GM19043 (cell line): Measurements from ENCODE around the gene TEX13D.
A peak's percentile ranks its signal among the peaks of the same experiment; 100 is the strongest.
"Not testable (repeated sequence)": the region's sequence is repeated elsewhere in the genome, so short reads cannot be mapped to it uniquely, and the experiment has no call there.

Experiments
- ATAC-seq: cut with Tn5 transposase; IDR thresholded peaks from one replicate; pipeline ENCODE4 v1.9.1; 2021; ENCODE audit warnings: low read depth; ENCODE audit not compliant: unreplicated experiment

The TEX13D gene

GRCh38 chrX:124332481-124333424, at the start of gene TEX13D:
Gene TEX13D (plus strand): TSS chrX:124332660. CDS start chrX:124332918, 258 bp downstream.
- ATAC-seq: no peak

- no peak for ATAC-seq
Observed at GRCh38 chrX:124289443-124289842, 43.0 kb upstream of the TEX13D start.

GRCh38 chrX:124293810-124294209, 38.6 kb upstream of the TEX13D start:
- no peak for ATAC-seq

- ATAC-seq: not testable (repeated sequence)
Observed at GRCh38 chrX:124299323-124299722, 33.1 kb upstream of the TEX13D start.

GRCh38 chrX:124300405-124300804, 32.1 kb upstream of the TEX13D start:
- ATAC-seq: no peak

- no peak for ATAC-seq
Observed at GRCh38 chrX:124307253-124307907, 25.1 kb upstream of the TEX13D start.

- no peak for ATAC-seq
Observed at GRCh38 chrX:124325732-124326131, 6.7 kb upstream of the TEX13D start.

GRCh38 chrX:124328765-124329164, 3.7 kb upstream of the TEX13D start:
- no peak for ATAC-seq

GRCh38 chrX:124333862-124334261, 1.4 kb downstream of the TEX13D start:
- ATAC-seq: no peak

- ATAC-seq: not testable (repeated sequence)
Observed at GRCh38 chrX:124334555-124334954, 2.1 kb downstream of the TEX13D start.

GRCh38 chrX:124335598-124335997, 3.1 kb downstream of the TEX13D start:
- no peak for ATAC-seq

- ATAC-seq: no peak
Observed at GRCh38 chrX:124337916-124338315, 5.5 kb downstream of the TEX13D start.

- ATAC-seq: no peak
Observed at GRCh38 chrX:124338733-124339514, 6.5 kb downstream of the TEX13D start.

GRCh38 chrX:124341396-124342132, 9.1 kb downstream of the TEX13D start:
- no peak for ATAC-seq

GRCh38 chrX:124342174-124342867, 9.9 kb downstream of the TEX13D start:
- ATAC-seq: no peak

- no peak for ATAC-seq
Observed at GRCh38 chrX:124343016-124343415, 10.6 kb downstream of the TEX13D start.

- ATAC-seq: peak; percentile 67
Observed at GRCh38 chrX:124344246-124344645, 11.8 kb downstream of the TEX13D start.

GRCh38 chrX:124346117-124346876, 13.8 kb downstream of the TEX13D start, which contains the start of gene SH2D1A:
Gene SH2D1A (plus strand): TSS chrX:124346563. CDS start chrX:124346643, 80 bp downstream.
- ATAC-seq: no peak

- ATAC-seq: no peak
Observed at GRCh38 chrX:124346877-124347241, 14.4 kb downstream of the TEX13D start.
